SW 1271 (cell line): ENCODE results near the gene ASIC2.

ENCODE experiments used
- DNase-seq, 2 experiments: peaks; one replicate each; lab custom pipeline; 2025; lab: John Stamatoyannopoulos, UW

The ASIC2 gene

GRCh38 chr17:33202796-33203495 is 90.1 kb downstream of the ASIC2 start:
- DNase-seq = no peak

DNA sequence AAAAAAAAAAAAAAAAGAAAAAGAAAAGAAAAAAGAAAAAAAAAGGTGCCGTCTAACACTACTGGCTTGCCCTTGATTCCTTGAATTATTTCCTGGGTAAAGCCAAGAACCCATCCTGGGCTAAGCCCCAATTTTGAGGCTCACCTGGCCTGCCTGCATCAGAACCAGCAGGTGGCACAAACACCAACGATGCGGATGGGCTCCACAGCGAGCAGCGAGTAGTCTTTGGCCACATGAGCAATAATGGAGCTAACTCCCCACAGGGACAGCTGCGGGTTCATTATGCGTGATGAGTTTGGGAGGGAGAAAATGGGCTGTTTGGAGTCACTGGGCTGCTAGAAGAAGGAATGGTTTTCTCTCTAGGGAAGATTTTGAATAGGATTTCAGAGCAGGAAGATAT is 91.1 kb downstream of the ASIC2 start:
- no peak for DNase-seq

DNA sequence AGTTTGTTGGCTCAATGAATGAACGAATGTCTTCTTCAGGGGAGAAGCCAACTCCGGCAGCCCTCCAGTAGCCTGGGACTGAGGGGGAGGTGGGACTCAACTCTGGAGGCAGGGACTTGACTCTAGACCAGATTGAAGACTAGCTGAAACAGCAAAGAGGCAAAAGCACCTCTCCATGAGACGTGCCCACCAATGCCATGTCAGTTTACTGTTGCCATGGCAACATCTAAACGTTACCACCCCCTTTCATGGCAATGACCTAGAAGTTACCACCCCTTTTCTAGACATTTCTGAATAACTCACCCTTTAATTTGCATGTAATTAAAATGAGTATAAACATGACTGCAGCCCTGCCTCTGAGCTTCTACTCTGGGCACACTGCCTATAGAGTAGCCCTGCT is 91.8 kb downstream of the ASIC2 start:
- DNase-seq = no peak

GRCh38 chr17:33200587-33200986 is 92.5 kb downstream of the ASIC2 start:
- peak in 1 of 2 experiments; percentile 7 for DNase-seq

DNA sequence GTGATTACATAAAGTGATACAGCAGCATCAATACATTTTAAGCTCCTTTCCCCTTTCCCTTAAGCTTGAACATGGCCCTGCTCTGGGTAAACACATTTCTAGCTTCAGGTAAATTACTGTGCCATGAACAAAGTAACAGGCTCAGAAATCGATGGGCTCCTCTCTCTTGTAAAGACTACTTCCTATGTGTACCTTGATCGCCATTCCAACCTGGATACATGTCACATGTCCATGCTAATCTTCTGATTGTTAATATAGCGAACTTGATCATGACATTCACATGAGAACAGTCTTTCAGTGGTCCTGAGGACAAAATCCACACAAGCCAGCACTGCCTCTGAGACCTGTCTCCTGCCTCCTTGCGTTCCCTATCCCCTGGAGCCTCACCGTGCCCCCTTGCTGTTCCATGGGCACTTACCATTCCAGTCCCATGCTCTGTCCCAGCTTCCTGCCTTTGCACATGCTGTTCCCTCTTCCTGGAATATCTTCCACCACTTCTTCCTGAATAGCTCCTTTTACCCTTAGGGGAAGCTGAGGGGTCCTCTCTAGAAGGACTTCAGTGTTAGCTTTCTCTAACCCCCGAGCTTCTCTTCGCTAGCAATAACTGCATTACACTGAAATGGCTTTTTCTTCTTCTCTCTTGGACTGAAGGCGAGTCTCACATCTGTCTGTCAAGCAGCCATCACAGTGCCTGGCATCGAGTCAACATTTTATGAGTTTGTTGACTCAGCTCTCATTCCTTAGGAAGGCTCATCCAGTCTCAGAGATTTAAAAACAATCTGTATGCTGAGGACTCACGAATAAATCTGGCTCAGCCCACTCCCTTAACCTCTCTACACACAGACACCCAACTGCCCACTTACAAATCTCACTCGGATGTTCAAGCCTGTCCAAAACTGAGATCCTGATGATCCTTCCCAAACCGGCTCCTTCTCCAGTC is 93.3 kb downstream of the ASIC2 start:
- DNase-seq = no peak

GRCh38 chr17:33198954-33199353 is 94.1 kb downstream of the ASIC2 start:
- DNase-seq = no peak

- no peak for DNase-seq
Observed at GRCh38 chr17:33197342-33197741, 95.8 kb downstream of the ASIC2 start.

GRCh38 chr17:33196883-33197282 is 96.2 kb downstream of the ASIC2 start:
- no peak for DNase-seq

GRCh38 chr17:33192951-33193911 is 99.9 kb downstream of the ASIC2 start:
- no peak for DNase-seq

- DNase-seq = no peak
Observed at GRCh38 chr17:33183487-33184026, 109.5 kb downstream of the ASIC2 start.

DNA sequence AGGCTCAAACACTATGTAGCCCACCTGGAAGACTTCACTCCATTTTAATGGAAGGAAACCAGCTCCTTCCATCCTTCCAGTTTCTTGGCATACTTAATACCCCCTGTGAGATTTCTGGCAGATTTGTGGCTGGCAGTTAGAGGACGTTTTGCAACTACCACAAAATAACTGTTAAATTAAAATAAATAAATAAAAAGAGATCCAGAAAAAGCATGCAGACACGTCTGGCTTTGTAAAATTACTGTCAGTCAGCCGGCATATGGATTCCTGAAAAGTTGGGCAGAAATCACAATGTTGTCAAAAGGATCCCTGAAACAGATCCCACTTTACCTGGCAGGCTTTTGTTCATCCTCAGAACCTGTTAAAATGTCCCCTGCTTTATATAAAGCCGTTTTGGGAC is 113.9 kb downstream of the ASIC2 start:
- DNase-seq = no peak

- no peak for DNase-seq
Observed at GRCh38 chr17:33178681-33179080, 114.4 kb downstream of the ASIC2 start.

DNA sequence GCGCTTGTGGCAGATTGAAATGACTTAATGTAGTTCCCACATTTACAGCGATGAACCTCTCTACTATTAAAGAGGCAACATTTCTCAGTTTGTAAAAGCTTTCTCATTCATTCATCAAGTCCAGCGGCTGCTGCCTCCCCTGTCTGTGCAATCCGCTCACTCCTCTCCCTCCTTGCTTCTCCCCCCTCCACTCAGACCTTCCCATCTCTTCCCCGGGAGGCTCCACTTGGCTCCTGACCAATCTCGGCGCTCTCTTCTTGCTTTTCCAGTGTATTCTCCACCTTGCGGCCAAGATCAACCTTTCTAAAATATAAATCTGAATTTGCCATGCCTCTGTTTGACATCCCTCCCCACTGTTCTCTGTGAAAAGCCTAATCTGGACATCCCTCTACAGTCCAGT is 117.5 kb downstream of the ASIC2 start:
- DNase-seq = no peak

- no peak for DNase-seq
Observed at GRCh38 chr17:33171931-33172330, 121.2 kb downstream of the ASIC2 start.

- no peak for DNase-seq
Observed at GRCh38 chr17:33169580-33170285, 123.4 kb downstream of the ASIC2 start.

DNA sequence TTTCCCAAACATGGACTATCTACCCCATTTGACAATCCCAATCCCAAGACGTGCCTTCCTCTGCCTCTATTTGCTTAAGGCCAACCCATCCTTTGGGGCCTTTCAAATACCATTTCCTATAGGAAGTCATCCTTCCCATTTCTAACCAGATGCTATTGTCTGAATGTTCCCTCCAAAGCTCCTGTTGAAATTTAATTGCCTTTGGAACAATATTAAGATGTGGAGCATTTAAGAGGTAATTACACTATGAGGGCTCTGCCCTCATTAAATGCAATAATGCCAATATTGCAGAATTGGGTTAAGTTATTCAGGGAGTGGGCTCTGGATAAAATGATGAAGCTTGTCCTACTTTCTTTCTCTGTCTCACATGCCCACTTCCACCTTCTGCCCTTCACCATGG is 125.4 kb downstream of the ASIC2 start:
- DNase-seq = no peak

- DNase-seq = no peak
Observed at GRCh38 chr17:33166472-33166871, 126.6 kb downstream of the ASIC2 start.

GRCh38 chr17:33164169-33164881 is 128.8 kb downstream of the ASIC2 start:
- no peak for DNase-seq

- no peak for DNase-seq
Observed at GRCh38 chr17:33163533-33164168, 129.4 kb downstream of the ASIC2 start.

DNA sequence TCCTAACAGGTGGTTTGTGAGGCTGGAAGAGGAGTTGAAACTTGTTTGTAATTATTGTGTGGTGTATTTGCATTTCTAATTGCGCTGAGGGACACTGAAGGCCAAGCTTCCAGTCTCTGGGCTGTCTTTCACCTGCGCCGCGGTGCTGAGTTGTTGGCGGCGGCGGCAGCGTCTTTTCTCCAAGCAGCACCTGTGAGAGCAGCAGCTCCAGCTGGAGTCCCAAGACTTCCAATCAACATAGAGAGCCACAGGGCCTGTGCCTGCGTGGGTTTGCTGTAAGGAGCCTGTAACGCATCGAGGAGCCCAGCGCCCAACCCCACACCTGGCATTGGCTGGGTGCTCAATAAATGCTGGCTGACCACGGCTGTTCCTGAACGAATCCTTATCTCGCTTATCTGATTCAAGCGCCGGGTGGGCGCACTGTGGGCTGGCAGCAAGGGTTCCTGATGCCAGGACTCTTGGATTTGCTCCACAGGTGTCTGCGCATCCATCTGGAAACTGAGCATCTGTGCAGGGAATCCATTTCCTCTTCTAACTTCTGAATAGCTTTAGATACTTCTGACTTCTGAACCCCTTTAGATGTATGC is 138.1 kb downstream of the ASIC2 start:
- no peak for DNase-seq
